Activated CD8-positive, alpha-beta memory T cell treated with anti-CD3 and anti-CD28 coated beads for 36 hours (primary cell): ENCODE results near the gene MOB3C. TPM values are rescaled to one million over a fixed set of nuclear protein-coding genes. Genes with fewer than 3 reads are reported as not detected.

Experiments used
- CTCF ChIA-PET: fragments of 350-600 bp; sonication (Branson Sonifier 250); formaldehyde crosslinking; loops from one replicate; lab custom pipeline; 2021; ENCODE audit warnings: antibody characterized with exemption; lab: Charles Lee
- POLR2A ChIA-PET: fragments of 350-600 bp; sonication (Branson Sonifier 250); formaldehyde crosslinking; loops from one replicate; lab custom pipeline; 2021; ENCODE audit warnings: antibody characterized with exemption; lab: Charles Lee
- total RNA-seq, 2 experiments: library from RNA; stranded (reverse); gene quantifications; one replicate each; pipeline ENCODE4 v1.2.3, GENCODE V29; 2021

MOB3C gene
- total RNA-seq, 2 experiments from 2014 or later = 7.6 to 7.7 TPM

GRCh38 chr1:46558141-46558963 lies 58.3 kb downstream of the MOB3C start:
- ChIA-PET CTCF (interaction anchor here (1.1 kb wide), 1 partner anchor 24 kb away, joined by 3 read pairs; no protein-coding TSS in a partner anchor), POLR2A (no interaction called here)

Other genes with a start within 250 kb of the MOB3C start
- 1 to 10 TPM; 4.8 to 5.3 TPM for gene FAAH, start 222.5 kb downstream of the MOB3C start, total RNA-seq
- gene DMBX1, start 127.0 kb downstream of the MOB3C start, total RNA-seq = not detected
- gene KNCN, start 65.2 kb downstream of the MOB3C start, total RNA-seq = not detected
- 10 to 100 TPM; 28.3 to 28.9 TPM for gene MKNK1, start 12.5 kb downstream of the MOB3C start, total RNA-seq
- gene ATPAF1, start 51.6 kb upstream of the MOB3C start, total RNA-seq = 10 to 100 TPM; 40.7 to 42.5 TPM
- not detected for gene TEX38, start 55.0 kb upstream of the MOB3C start, total RNA-seq
- 10 to 100 TPM; 44.9 to 45.6 TPM for gene EFCAB14, start 102.3 kb upstream of the MOB3C start, total RNA-seq
- not detected for gene CYP4B1, start 182.2 kb upstream of the MOB3C start, total RNA-seq